HepG2 (cell line): ENCODE data around the gene PFDN2. TPM values are rescaled to one million over a fixed set of nuclear protein-coding genes. Genes with fewer than 3 reads are reported as not detected.
A peak's percentile ranks its signal among the peaks of the same experiment; 100 is the strongest.

Experiments used
- BATF2 ChIP-seq: sonication (generic); formaldehyde crosslinking; IDR thresholded peaks from 2 replicates; pipeline ENCODE4 v1.8.0; 2022; ENCODE audit warnings: mild to moderate bottlenecking, missing genetic modification reagents, moderate library complexity
- CEBPZ ChIP-seq: IDR thresholded peaks from 2 replicates; pipeline ENCODE4 v1.6.1; 2012; ENCODE audit warnings: low read length, improper control_type of control experiment
- ETV5 ChIP-seq: IDR thresholded peaks from 2 replicates; pipeline ENCODE4 v1.6.1; 2018; ENCODE audit warnings: missing biosample characterization, missing genetic modification reagents, inconsistent platforms, borderline replicate concordance
- GATAD1 ChIP-seq: IDR thresholded peaks from 2 replicates; pipeline ENCODE4 v1.6.1; 2016; ENCODE audit warnings: missing genetic modification reagents, missing compliant biosample characterization
- GATAD2A ChIP-seq: IDR thresholded peaks from 2 replicates; pipeline ENCODE4 v1.6.1; 2016
- HDAC6 ChIP-seq: fragments of 200-600 bp; sonication (generic); IDR thresholded peaks from 2 replicates; pipeline ENCODE4 v1.7.0; 2017; ENCODE audit warnings: mild to moderate bottlenecking, antibody characterized with exemption, low read length, low read depth
- HOXA7 ChIP-seq: sonication (generic); formaldehyde crosslinking; IDR thresholded peaks from 2 replicates; pipeline ENCODE4 v1.8.1; 2022; ENCODE audit warnings: mild to moderate bottlenecking, missing genetic modification reagents, moderate library complexity
- IKZF1 ChIP-seq: fragments of 450-650 bp; IDR thresholded peaks from 2 replicates; pipeline ENCODE4 v1.7.1; 2016
- KDM1A ChIP-seq: IDR thresholded peaks from 2 replicates; pipeline ENCODE4 v1.6.1; 2016; ENCODE audit warnings: missing compliant biosample characterization
- KLF15 ChIP-seq: sonication (generic); formaldehyde crosslinking; IDR thresholded peaks from 2 replicates; pipeline ENCODE4 v1.8.1; 2023; ENCODE audit warnings: borderline replicate concordance, mild to moderate bottlenecking, inconsistent platforms, missing genetic modification reagents, mixed read lengths
- KLF9 ChIP-seq: IDR thresholded peaks from 2 replicates; pipeline ENCODE4 v1.6.1; 2016; ENCODE audit warnings: low read depth
- MATR3 ChIP-seq: sonication (generic); formaldehyde crosslinking; IDR thresholded peaks from 2 replicates; pipeline ENCODE4 v1.4.0; 2020; ENCODE audit warnings: missing genetic modification reagents
- MEIS2 ChIP-seq: sonication (generic); formaldehyde crosslinking; IDR thresholded peaks from 2 replicates; pipeline ENCODE4 v1.9.0; 2021; ENCODE audit warnings: mild to moderate bottlenecking, missing genetic modification reagents
- PAWR ChIP-seq: sonication (generic); formaldehyde crosslinking; IDR thresholded peaks from 2 replicates; pipeline ENCODE4 v1.4.0; 2020; ENCODE audit warnings: missing genetic modification reagents, mild to moderate bottlenecking, borderline replicate concordance
- RBM39 ChIP-seq: fragments of 200-400 bp; formaldehyde crosslinking; IDR thresholded peaks from one replicate; pipeline ENCODE4 v1.6.1; 2018; ENCODE audit warnings: antibody characterized with exemption, mild to moderate bottlenecking, low read depth, low read length; ENCODE audit not compliant: poor library complexity, severe bottlenecking
- SMARCC2 ChIP-seq: fragments of 450-650 bp; IDR thresholded peaks from 2 replicates; pipeline ENCODE4 v1.6.1; 2017; ENCODE audit warnings: antibody characterized with exemption, mild to moderate bottlenecking
- THAP8 ChIP-seq: sonication (generic); formaldehyde crosslinking; IDR thresholded peaks from 2 replicates; pipeline ENCODE4 v1.5.1; 2020; ENCODE audit warnings: missing genetic modification reagents, mild to moderate bottlenecking, borderline replicate concordance
- ZNF138 ChIP-seq: sonication (generic); formaldehyde crosslinking; IDR thresholded peaks from 2 replicates; pipeline ENCODE4 v1.5.0; 2020; ENCODE audit warnings: mild to moderate bottlenecking, low read depth, missing genetic modification reagents
- ZNF33A ChIP-seq: sonication (generic); formaldehyde crosslinking; IDR thresholded peaks from 2 replicates; pipeline ENCODE4 v1.5.1; 2020; ENCODE audit warnings: missing genetic modification reagents, mild to moderate bottlenecking, moderate library complexity, borderline replicate concordance
- ZNF552 ChIP-seq: sonication (generic); formaldehyde crosslinking; IDR thresholded peaks from 2 replicates; pipeline ENCODE4 v1.9.0; 2022; ENCODE audit warnings: missing genetic modification reagents, mild to moderate bottlenecking, borderline replicate concordance
- ZNF563 ChIP-seq: sonication (generic); formaldehyde crosslinking; IDR thresholded peaks from 2 replicates; pipeline ENCODE4 v1.8.0; 2022; ENCODE audit warnings: mild to moderate bottlenecking, moderate library complexity, missing genetic modification reagents
- ZSCAN5A ChIP-seq: sonication (generic); formaldehyde crosslinking; IDR thresholded peaks from 2 replicates; pipeline ENCODE4 v1.8.0; 2022; ENCODE audit warnings: mild to moderate bottlenecking, missing genetic modification reagents, borderline replicate concordance
- polyA plus RNA-seq, 8 experiments: library from polyadenylated mRNA; depleted of rRNA in 3 of 8; stranded (reverse) in 7 of 8; unstranded in 1 of 8; fragments of >200 nt; fragmentation: Illumina TruSeq in 4 of 8; extraction: Trizol in 4 of 8; gene quantifications; 2 replicates each; pipeline versions ENCODE4 v1.2.1 to v1.2.3, GENCODE V29; 2011 to 2016; ENCODE audit warnings: low read depth in 4 of 8, missing spikeins in 1 of 8, mixed read lengths in 1 of 8; ENCODE audit not compliant: insufficient read depth in 1 of 8
- total RNA-seq, 5 experiments: library from RNA; depleted of rRNA; stranded (reverse); fragments of >200 nt; fragmentation: Illumina TruSeq; extraction: Trizol; gene quantifications; 2 replicates each; pipeline ENCODE4 v1.2.3, GENCODE V29; 2016; ENCODE audit warnings: low read depth in 1 of 5

The PFDN2 gene
- total and polyA plus RNA-seq, 2 of the 13 experiments (the other 11 are each of a cell fraction or from before 2014, with no cell fraction given): 62.6 to 63.6 TPM

GRCh38 chr1:161117759-161118581, at the start of gene PFDN2, which contains the start of gene NIT1 (continued):
- TF ChIP-seq BATF2 (CRISPR knock-in tag) (0 out of 2 replicates have a peak, but pooled peaks have one; percentile 23), THAP8 (CRISPR knock-in tag) (no peak), SMARCC2 (no peak), KLF9 (CRISPR knock-in tag) (peak; percentile 82; the same call in 1 of the 2 replicates), IKZF1 (no peak), MATR3 (CRISPR knock-in tag) (no peak), ZNF563 (CRISPR knock-in tag) (peak; percentile 79), HDAC6 (no peak), ETV5 (CRISPR knock-in tag) (peak; percentile 86), ZNF138 (CRISPR knock-in tag) (0 out of 2 replicates have a peak, but pooled peaks have one; percentile 53), ZSCAN5A (peak; percentile 62; the same call in 1 of the 2 replicates), ZNF552 (CRISPR knock-in tag) (no peak; the same call in 1 of the 2 replicates), KLF15 (0 out of 2 replicates have a peak, but pooled peaks have one; percentile 86), HOXA7 (CRISPR knock-in tag) (no peak), RBM39 (peak; percentile 52), GATAD2A (CRISPR knock-in tag) (peak; percentile 40; the same call in 1 of the 2 replicates), MEIS2 (CRISPR knock-in tag) (0 out of 2 replicates have a peak, but pooled peaks have one; percentile 2), ZNF33A (CRISPR knock-in tag) (0 out of 2 replicates have a peak, but pooled peaks have one; percentile 27), CEBPZ (no peak), KDM1A (no peak), GATAD1 (CRISPR knock-in tag) (peak; percentile 92), PAWR (CRISPR knock-in tag) (no peak)
